HG03442 (cell line): ENCODE results near the gene DDX41.
"Not testable (repeated sequence)": the region's sequence is repeated elsewhere in the genome, so short reads cannot be mapped to it uniquely, and the experiment has no call there.

Source experiments
- ATAC-seq: cut with Tn5 transposase; IDR thresholded peaks from one replicate; pipeline ENCODE4 v1.9.1; 2021; ENCODE audit warnings: mild to moderate bottlenecking, moderate library complexity; ENCODE audit not compliant: unreplicated experiment

DDX41 gene

GRCh38 chr5:177486256-177486655 is 30.5 kb downstream of the DDX41 start:
- no peak for ATAC-seq

DNA sequence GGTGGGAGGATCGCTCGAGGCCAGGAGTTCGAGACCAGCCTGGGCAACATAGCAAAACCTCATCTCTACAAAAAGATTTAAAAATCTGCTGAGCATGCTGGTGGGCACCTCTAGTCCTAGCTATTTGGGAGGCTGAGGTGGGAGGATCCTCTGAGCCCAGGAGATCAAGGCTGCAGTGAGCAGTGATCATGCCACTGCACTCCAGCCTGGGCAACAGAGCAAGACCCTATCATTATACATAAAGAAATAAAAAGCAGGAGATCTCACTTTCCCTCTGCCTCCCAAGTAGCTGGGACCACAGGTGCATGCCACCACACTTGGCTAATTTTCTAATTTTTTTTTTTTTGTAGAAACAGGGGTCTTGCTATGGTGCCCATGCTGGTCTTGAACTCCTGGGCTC is 31.0 kb downstream of the DDX41 start:
- not testable (repeated sequence) for ATAC-seq

- no peak for ATAC-seq
These were observed 31.7 kb downstream of the DDX41 start for GRCh38 chr5:177484902-177485549.

- no peak for ATAC-seq
These were observed 32.5 kb downstream of the DDX41 start for GRCh38 chr5:177483994-177484901.

DNA sequence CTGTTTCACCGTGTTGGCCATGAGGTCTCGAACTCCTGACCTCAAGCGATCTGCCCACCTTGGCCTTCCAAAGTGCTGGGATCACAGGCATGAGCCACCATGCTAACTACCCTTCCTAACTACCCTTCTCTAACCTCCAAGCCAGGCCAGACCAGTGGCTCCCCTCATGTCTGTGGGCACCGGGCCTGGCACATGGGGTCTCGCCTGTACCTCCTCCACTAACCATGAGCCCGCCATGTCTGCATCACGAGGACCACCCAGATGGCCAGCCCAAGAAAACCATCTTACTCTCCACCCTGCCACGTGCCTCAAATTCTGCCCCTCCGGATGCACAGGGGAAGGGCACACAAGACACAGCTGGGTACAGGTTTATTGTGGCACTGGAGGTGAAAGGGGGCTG is 33.7 kb downstream of the DDX41 start:
- ATAC-seq = no peak

- no peak for ATAC-seq
These were observed 34.4 kb downstream of the DDX41 start for GRCh38 chr5:177482359-177482795.

DNA sequence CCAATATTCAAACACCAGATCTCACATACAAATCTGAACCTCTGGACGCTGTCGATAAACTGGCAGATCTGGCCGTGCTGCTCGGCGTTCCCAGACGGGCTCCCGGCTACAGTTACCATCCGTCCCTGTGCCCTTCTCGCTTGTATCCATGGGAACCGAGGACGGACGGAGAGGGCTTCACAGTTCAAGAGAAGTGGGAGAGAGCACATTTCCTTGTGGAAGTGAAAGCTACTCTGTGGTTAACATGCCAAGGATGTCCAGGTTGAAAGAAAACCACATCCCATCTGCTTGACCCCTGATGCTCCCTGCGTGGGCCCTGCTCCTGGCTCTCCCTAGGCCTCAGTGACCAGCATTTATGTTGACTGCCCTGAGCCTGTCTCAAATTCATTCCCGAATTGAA is 37.0 kb downstream of the DDX41 start:
- ATAC-seq = no peak

DNA sequence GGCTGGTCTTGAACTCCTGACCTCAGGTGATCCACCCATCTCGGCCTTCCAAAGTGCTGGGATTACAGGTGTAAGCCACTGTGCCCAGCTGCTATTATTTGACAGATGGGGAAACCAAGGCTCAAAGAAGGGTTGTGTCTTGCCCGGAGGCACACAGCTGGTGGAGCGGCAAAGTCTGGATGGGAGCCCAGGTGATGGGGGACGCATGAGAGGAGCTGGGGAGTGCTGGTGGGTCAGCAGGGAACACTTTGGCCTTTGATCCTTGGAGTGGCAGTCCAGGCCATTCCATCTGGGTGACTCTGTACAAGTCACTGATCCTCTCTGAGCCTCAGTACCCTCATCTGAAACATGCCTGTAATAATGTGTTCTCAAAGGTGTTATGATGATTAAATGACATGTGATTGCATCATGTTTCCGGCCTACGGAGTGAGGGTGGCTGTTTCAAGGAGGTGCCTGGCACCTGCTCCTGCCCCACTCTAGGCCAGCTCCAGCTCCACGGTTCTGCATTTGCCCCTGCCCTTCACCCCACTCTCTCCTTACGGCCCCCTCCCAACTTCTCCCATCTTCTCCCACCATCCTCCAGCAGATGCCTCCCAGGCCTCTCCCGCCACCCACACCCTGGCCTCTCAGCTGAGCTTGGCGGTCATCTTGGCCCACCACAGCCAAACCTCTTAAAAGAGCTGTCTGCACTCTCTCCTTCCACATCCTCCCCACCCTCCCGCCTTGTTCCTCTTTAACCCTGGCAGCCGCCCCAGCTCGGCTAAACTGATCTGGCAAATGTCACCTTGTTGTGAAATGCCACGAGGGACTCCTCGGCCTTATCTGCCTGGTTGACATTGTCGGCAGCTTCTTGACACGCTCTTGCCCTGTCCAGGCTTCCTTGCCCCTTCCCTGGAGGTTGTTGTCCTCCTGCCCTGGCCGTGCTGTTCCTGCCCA is 37.8 kb downstream of the DDX41 start:
- no peak for ATAC-seq

DNA sequence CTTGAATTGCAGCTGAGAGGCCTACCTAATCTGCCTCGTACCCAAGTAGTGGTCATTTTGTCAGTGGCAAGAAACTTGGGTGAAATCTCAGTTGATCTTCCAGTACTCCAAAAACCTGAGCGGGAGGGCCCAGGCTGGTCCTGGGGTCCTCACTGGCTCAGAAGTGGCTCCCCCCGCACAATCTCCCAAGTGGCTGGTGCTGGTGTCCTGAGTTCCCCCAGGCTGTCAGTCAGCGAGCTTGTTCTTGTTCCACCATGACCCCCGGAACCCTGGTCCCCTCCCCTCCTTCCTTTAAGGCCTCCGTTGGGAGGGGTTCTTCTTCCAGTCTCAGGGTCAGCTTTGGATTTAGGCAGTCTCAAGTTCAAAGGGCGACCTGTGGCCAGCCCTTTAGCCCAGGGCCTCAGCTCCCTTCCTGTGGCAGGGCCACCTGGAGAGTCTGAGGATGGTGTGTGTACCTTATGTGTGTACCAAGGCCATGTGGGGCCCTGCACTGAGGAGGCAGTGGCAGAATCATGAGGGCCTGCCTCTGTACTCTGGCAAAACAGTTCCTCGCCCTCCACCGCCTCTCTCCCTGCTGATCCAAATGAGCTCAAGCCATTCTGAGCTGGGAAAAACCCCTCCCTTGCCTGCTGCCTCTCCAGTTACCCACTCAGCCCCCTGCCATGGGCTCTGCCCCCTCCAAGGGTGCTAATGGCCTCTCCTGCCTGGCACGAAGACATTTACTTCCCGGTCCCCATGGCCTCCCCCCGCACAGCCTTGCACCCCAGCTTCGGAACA is 38.9 kb downstream of the DDX41 start:
- no peak for ATAC-seq

DNA sequence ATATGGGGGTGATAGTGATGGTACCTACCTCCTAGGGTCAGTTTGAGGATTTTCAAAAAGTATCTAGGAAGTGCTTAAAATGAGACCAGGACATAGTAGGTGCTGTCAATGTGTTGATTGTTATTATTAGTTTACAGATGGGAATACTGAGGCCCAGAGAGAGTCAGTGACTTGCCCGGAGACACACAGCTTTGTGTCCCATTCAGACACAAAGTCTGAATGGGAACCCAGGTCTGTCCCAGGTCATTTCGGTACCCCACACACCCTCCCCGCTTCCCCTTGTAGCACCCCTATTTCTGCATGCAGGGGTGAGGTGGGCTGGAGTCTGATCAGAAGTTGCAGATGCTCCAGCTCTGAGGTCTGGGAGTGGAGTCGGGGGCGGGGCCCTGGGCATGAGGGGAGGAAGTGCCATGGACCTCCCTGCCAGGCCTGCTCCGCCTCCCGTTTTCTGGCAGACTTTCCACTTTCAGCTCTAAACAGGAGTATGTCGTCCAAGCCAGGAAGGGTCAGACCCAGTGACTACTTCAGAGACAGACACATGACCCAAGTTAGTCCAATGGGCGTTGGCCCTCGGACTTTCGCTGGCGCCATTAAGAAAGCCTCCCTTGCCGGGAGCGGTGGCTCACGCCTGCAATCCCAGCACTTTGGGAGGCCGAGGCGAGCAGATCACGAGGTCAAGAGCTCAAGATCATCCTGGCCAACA is 40.1 kb downstream of the DDX41 start:
- no peak for ATAC-seq

DNA sequence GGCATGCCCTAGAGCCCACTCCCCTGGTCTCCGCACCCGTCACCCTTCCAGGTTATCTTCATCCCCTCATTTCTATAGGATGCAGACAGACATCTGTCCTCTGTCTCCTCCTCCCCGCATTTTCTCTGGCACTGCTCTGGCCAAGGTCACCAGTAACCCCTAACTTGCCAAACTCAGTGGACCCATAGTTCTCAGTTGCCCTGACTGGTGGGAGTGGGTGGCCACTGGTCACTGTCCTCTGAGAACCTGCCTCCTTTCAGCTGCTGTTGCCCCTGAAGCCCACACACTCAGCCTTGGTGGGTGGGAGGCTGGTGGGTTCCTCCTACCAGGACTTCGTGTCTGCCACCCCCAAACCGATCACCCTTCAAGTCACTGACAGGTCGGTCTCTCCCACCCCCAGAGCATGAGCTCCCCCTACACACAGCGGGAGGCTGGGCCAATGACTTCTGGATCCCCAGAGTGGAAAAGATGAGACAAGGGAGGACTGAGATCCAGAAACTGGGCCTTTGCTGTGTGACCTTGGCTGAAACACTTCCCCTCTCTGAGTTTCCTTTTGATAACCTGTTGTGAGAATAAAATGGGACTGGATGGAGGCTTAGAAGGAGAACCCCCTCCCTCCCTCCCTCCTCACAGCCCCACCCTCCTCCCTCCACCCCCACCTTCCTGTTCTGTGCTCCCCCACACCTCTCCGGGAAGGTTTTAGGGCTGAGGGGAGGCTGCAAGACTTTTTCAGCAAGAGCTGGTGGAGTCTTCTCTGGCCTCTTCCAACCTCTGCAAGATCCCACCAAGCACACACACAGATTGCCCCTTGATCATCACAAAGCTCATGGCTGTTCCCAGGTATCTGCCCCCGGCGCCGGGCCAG is 41.0 kb downstream of the DDX41 start:
- ATAC-seq = no peak

DNA sequence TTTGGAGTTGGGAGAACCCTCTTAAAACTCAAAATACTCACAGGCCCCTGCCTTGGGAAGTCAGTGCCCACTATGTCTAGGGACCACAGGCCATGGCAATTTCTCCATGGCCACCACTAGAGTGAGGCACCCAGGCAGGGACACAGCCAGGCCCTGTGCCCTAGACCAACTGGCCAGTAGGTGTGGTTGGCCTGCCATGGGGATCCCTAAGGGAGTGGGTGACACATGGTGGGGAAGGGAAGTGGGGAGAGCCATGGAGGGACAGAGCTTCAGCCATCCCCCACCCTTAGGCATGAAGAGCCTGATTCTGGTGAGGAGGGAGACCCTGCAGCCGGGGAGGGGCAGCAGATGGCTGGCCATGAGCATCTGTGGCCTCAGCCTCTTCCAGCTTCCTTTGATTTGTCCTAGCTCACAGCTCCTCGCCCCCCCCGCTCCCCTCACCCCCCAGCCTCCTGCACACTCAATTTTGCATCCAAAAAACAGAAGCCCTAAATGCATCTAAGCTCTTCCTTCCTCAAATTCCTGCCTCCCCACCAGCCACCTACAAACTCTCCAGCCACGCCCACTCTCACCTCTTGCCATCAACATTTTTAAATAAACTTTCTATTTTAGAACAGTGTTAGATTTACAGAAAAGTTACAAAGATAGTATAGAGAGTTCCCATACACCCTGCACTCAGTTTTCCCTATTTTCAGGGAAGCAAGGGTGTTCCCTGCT is 41.8 kb downstream of the DDX41 start:
- no peak for ATAC-seq

DNA sequence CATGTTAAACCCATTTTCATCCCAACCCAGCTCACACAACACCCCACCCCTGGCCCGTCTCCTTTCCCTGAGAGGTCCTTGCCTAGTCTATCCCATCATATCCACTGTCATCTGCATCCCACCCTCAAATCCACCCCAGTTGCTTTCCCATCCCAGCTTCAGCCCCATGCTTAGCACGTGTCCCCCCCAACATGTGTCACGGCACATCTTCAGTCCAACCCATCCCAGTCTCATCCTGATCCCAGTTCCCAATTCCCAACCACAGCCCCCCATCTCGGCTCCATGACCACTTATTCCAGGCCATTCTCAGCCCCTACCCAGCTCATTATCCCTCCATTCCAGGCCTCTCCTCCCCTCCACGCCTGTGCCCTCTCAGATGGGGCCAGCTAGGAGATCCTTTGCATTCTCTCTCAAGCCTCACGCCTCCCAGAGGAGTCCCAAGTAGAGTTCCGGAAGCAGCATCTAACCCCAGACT is 42.7 kb downstream of the DDX41 start:
- ATAC-seq = no peak

GRCh38 chr5:177473443-177474001 is 43.2 kb downstream of the DDX41 start, which contains the start of gene DBN1:
TSS of gene DBN1 (minus strand) at chr5:177473634. CDS start at chr5:177473521, 113 bp downstream.
- ATAC-seq = no peak

DNA sequence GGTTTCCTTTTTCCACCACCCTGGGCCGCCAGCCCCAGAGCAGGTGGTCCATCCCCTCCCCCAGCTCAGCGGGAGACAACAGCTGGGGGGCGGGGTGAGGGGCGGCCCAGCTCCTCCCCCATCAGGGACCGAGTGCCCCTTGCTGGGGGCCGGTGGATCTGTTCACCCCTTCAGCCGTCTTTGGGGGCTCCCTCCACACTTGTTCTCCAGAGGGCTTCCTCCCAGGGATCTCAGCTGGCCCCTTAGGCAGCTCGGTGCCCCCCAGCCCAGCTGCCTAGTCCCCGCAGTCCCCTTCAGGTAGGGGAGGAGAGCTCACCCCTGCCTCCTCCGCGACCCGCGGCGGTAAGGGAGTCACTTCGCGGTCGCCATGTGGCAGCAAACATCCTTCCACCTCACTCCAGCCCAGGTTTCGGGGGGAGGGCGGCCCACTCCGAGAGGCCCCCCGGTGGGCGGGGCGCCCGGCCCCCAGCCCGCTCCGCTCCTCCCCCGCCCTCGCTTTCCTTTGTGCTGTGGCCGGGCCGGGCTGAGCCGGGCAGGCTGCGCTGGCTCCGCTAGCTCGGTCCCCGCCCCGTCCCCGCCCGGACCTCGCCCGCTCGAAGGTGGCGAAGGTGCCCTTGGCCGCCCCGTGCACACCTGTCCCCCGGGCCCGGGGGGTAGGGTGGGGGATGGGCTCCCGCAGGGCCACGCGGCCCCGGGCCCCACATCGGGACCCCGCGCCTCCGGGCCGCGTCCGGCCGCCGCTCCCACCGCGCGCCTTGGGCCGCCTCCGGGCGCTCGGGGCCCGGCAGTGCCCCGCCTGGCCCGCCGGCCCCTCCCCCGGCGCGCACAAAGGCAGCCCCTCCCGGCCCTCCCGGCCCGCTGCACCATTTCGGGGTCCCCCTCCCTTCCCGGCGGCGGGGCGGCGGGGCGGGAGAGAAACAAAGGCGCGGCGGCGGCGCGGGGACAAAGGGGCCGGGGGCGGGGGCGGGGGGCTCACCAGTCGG is 44.0 kb downstream of the DDX41 start:
- ATAC-seq = no peak

- ATAC-seq = no peak
These were observed 45.0 kb downstream of the DDX41 start for GRCh38 chr5:177471610-177472356.
